ENCODE results near the gene NIPAL1.

GRCh38 chr4:48024522-48024921 lies 8.0 kb downstream of the NIPAL1 start:
- TF ChIP-seq, protein P1, sequence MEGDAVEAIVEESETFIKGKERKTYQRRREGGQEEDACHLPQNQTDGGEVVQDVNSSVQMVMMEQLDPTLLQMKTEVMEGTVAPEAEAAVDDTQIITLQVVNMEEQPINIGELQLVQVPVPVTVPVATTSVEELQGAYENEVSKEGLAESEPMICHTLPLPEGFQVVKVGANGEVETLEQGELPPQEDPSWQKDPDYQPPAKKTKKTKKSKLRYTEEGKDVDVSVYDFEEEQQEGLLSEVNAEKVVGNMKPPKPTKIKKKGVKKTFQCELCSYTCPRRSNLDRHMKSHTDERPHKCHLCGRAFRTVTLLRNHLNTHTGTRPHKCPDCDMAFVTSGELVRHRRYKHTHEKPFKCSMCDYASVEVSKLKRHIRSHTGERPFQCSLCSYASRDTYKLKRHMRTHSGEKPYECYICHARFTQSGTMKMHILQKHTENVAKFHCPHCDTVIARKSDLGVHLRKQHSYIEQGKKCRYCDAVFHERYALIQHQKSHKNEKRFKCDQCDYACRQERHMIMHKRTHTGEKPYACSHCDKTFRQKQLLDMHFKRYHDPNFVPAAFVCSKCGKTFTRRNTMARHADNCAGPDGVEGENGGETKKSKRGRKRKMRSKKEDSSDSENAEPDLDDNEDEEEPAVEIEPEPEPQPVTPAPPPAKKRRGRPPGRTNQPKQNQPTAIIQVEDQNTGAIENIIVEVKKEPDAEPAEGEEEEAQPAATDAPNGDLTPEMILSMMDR (IDR thresholded peaks at IDR 0.05): no peak
- TF ChIP-seq POLR2A (IDR thresholded peaks at IDR 0.05): no peak
